HEK293 (cell line): ENCODE results near the gene LTO1.
"Not testable (repeated sequence)": the region's sequence is repeated elsewhere in the genome, so short reads cannot be mapped to it uniquely, and the experiment has no call there.

Experiments
- CTCF ChIA-PET: fragments of 350-600 bp; formaldehyde crosslinking; extraction: SDS; loops from one replicate; lab custom pipeline; 2021; ENCODE audit warnings: antibody characterized with exemption; lab: Yijun Ruan, JAX
- POLR2A ChIA-PET: fragments of 300-600 bp; formaldehyde crosslinking; extraction: SDS; loops from one replicate; lab custom pipeline; 2020; ENCODE audit warnings: antibody characterized with exemption, inconsistent platforms; lab: Yijun Ruan, JAX
- H3K27ac ChIP-seq: fragments of 200-500 bp; sonication (Bioruptor generic); 2 replicates; pipeline ENCODE4 v1.5.1; 2014; ENCODE audit warnings: low read depth, low read length, control low read depth, inconsistent platforms; ENCODE audit errors: extremely low read depth
- H3K36me3 ChIP-seq, 2 experiments: fragments of 200-500 bp in 1 of 2; sonication (Bioruptor generic) in 1 of 2; 1 replicate in 1 of 2; 2 replicates in 1 of 2; pipeline ENCODE4 v1.5.1; 2014 to 2017; ENCODE audit warnings: inconsistent platforms in 2 of 2, low read length in 2 of 2; ENCODE audit not compliant: control insufficient read depth in 2 of 2, insufficient read depth in 1 of 2
- H3K4me1 ChIP-seq: fragments of 200-500 bp; sonication (Bioruptor generic); 2 replicates; pipeline ENCODE4 v1.5.1; 2014; ENCODE audit warnings: mild to moderate bottlenecking, low read length, inconsistent platforms; ENCODE audit not compliant: control insufficient read depth, insufficient read depth
- H3K4me3 ChIP-seq: 2 replicates; pipeline ENCODE4 v1.5.1; 2011; ENCODE audit warnings: low read depth, mild to moderate bottlenecking, control low read depth, low read length, moderate library complexity
- H3K9me3 ChIP-seq: fragments of 200-500 bp; sonication (Bioruptor generic); 2 replicates; pipeline ENCODE4 v1.5.1; 2014; ENCODE audit warnings: low read depth, low read length, inconsistent platforms; ENCODE audit not compliant: control insufficient read depth, insufficient read depth
- GLIS1 ChIP-seq: fragments of 450-650 bp; formaldehyde crosslinking; IDR thresholded peaks from 2 replicates; pipeline ENCODE4 v1.5.1; 2016; ENCODE audit warnings: missing biosample characterization, missing genetic modification characterization
- KLF1 ChIP-seq: fragments of 450-650 bp; formaldehyde crosslinking; IDR thresholded peaks from 2 replicates; pipeline ENCODE4 v1.5.1; 2016; ENCODE audit warnings: missing biosample characterization, missing genetic modification characterization
- MZF1 ChIP-seq: fragments of 450-650 bp; formaldehyde crosslinking; IDR thresholded peaks from 2 replicates; pipeline ENCODE4 v1.5.1; 2017; ENCODE audit warnings: missing biosample characterization, missing genetic modification characterization, borderline replicate concordance
- SP7 ChIP-seq: fragments of 450-650 bp; formaldehyde crosslinking; IDR thresholded peaks from 2 replicates; pipeline ENCODE4 v1.5.1; 2016; ENCODE audit warnings: missing biosample characterization, missing genetic modification characterization
- WT1 ChIP-seq: fragments of 450-650 bp; formaldehyde crosslinking; IDR thresholded peaks from 2 replicates; pipeline ENCODE4 v1.5.1; 2016; ENCODE audit warnings: missing biosample characterization, missing genetic modification characterization
- ZBTB11 ChIP-seq: fragments of 450-650 bp; formaldehyde crosslinking; conservative IDR thresholded peaks from 2 replicates; pipeline ENCODE4 v1.5.1; 2016; ENCODE audit warnings: low read depth, missing biosample characterization, missing genetic modification characterization
- ZBTB48 ChIP-seq: fragments of 450-650 bp; formaldehyde crosslinking; IDR thresholded peaks from 2 replicates; pipeline ENCODE4 v1.5.1; 2016; ENCODE audit warnings: missing biosample characterization, missing genetic modification characterization
- ZIC2 ChIP-seq: fragments of 450-650 bp; formaldehyde crosslinking; IDR thresholded peaks from 2 replicates; pipeline ENCODE4 v1.5.1; 2016; ENCODE audit warnings: missing biosample characterization, missing genetic modification characterization
- ZNF146 ChIP-seq: fragments of 450-650 bp; formaldehyde crosslinking; IDR thresholded peaks from 2 replicates; pipeline ENCODE4 v1.5.1; 2016; ENCODE audit warnings: missing biosample characterization, missing genetic modification characterization
- ZNF16 ChIP-seq: fragments of 450-650 bp; formaldehyde crosslinking; IDR thresholded peaks from 2 replicates; pipeline ENCODE4 v1.5.1; 2016; ENCODE audit warnings: low read depth, missing biosample characterization, missing genetic modification characterization
- ZNF280C ChIP-seq: fragments of 450-650 bp; formaldehyde crosslinking; IDR thresholded peaks from 2 replicates; pipeline ENCODE4 v1.5.1; 2016; ENCODE audit warnings: missing biosample characterization, missing genetic modification characterization
- ZNF37A ChIP-seq: fragments of 450-650 bp; IDR thresholded peaks from 2 replicates; pipeline ENCODE4 v1.5.1; 2018; ENCODE audit warnings: missing biosample characterization, missing genetic modification characterization
- ZNF558 ChIP-seq: fragments of 450-650 bp; formaldehyde crosslinking; IDR thresholded peaks from 2 replicates; pipeline ENCODE4 v1.5.1; 2016; ENCODE audit warnings: missing biosample characterization, missing genetic modification characterization
- ZNF747 ChIP-seq: fragments of 450-650 bp; formaldehyde crosslinking; IDR thresholded peaks from 2 replicates; pipeline ENCODE4 v1.5.1; 2016; ENCODE audit warnings: missing biosample characterization, missing genetic modification characterization
- ZNF792 ChIP-seq: fragments of 450-650 bp; formaldehyde crosslinking; IDR thresholded peaks from 2 replicates; pipeline ENCODE4 v1.5.1; 2016; ENCODE audit warnings: missing biosample characterization, missing genetic modification characterization
- TF ChIP-seq, protein P1 (sequence below): fragments of 450-650 bp; formaldehyde crosslinking; IDR thresholded peaks from 2 replicates; pipeline ENCODE4 v1.5.1; 2016; ENCODE audit warnings: missing biosample characterization, missing genetic modification characterization

Gene LTO1

DNA sequence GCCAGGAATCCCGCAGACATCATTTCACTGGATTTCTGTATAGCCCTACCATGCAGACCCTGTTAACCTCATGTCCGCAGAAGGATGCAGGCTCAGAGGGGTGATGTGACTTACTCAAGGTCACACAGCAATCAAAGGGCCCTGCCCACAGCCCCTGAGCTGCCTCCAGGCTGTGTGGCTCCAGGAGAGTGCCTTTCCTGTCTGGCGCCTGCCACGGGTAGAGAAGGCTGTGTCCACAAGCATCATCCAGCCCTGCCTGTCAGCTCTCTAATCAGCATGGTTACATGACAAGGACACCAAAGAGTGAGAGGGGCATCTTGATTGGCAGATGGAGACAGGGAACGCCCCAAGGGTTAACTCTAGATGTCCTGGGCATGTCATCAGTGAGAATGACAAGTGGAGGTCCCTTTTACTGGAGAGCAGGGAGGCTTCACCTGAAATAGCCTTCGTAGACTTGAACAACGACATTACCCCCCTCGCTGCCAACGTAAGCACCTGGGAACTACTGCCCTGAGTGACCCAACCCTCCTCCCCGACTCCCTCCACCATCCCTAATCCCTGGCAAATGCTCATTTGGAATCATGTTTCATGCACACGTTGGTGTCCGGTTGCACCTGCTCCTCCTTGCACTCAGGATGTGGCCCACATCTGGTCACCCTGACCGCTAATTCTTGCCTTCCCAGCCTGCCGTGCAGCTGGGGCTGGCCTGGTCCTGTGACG is 21.8 kb upstream of the LTO1 start (continued):
- peak; percentile 40; the same call in 1 of the 2 replicates for TF ChIP-seq ZBTB48 (tag by site-specific recombination)
- peak; percentile 48; the same call in 1 of the 2 replicates for TF ChIP-seq WT1 (tag by site-specific recombination)
- TF ChIP-seq, protein P1, sequence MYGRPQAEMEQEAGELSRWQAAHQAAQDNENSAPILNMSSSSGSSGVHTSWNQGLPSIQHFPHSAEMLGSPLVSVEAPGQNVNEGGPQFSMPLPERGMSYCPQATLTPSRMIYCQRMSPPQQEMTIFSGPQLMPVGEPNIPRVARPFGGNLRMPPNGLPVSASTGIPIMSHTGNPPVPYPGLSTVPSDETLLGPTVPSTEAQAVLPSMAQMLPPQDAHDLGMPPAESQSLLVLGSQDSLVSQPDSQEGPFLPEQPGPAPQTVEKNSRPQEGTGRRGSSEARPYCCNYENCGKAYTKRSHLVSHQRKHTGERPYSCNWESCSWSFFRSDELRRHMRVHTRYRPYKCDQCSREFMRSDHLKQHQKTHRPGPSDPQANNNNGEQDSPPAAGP, result peak; percentile 42; the same call in 1 of the 2 replicates
- no peak for TF ChIP-seq ZNF146 (tag by site-specific recombination)
- TF ChIP-seq ZNF792 (tag by site-specific recombination), result no peak
- no peak for TF ChIP-seq ZNF558 (tag by site-specific recombination)
- TF ChIP-seq ZNF280C (tag by site-specific recombination), result no peak
- TF ChIP-seq ZNF747 (tag by site-specific recombination), result no peak

DNA sequence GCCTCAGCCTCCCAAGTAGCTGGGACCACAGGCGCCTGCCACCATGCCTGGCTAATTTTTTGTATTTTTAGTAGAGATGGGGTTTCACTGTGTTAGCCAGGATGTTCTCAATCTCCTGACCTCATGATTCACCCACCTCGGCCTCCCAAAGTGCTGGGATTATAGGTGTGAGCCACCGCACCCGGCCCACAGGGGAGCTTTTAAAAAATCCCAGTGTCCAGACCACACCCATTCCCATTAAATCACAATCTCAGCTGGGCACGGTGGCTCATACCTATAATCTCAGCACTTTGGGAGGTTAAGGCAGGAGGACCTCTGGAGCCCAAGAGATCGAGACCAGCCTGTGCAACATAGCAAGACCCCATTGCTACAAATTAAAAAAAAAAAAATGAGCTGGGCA is 20.8 kb upstream of the LTO1 start:
- H3K27ac ChIP-seq, H3K4me1 ChIP-seq, H3K36me3 ChIP-seq, H3K9me3 ChIP-seq, H3K4me3 ChIP-seq: not testable (repeated sequence)
- ChIA-PET CTCF (interaction anchor here (0.6 to 0.7 kb wide), 4 partner anchors 9 to 194 kb away, joined by 3 to 4 read pairs (median 3); no protein-coding TSS in a partner anchor), POLR2A (interaction anchor here (0.9 kb wide), 1 partner anchor 10 kb away, joined by 4 read pairs; no protein-coding TSS in a partner anchor)
- TF ChIP-seq ZIC2 (tag by site-specific recombination), result 0 out of 2 replicates have a peak, but pooled peaks have one; percentile 25
- peak; percentile 84 for TF ChIP-seq KLF1 (tag by site-specific recombination)
- TF ChIP-seq GLIS1, result peak; percentile 72

- H3K9me3 ChIP-seq, result no peaks in the 10 kb centered on the region
- POLR2A ChIA-PET, result interaction anchor here (0.9 kb wide), 1 partner anchor 10 kb away, joined by 4 read pairs; no protein-coding TSS in a partner anchor
- H3K36me3 ChIP-seq, result no peaks in the 10 kb centered on the region
- CTCF ChIA-PET, result interaction anchor here (0.7 to 0.8 kb wide), 2 partner anchors 9 to 12 kb away, joined by 3 to 4 read pairs; no protein-coding TSS in a partner anchor
- H3K4me3 ChIP-seq, result no peak overlapping the region
- TF ChIP-seq ZBTB11, result no peak
- no peak for TF ChIP-seq ZNF37A (tag by site-specific recombination)
- no peak for TF ChIP-seq MZF1 (tag by site-specific recombination)
- no peak for TF ChIP-seq ZNF16 (tag by site-specific recombination)
- no peak for TF ChIP-seq SP7
- H3K4me1 ChIP-seq, result 0 out of 2 replicates have a peak, but pooled peaks cover under 1% of the 10 kb centered on the region
- H3K27ac ChIP-seq, result no peak overlapping the region
These were observed 20.4 kb upstream of the LTO1 start for GRCh38 chr11:69695581-69695980.
